Lower lobe of right lung (tissue), 2 donors: ENCODE data around the gene LHX4. TPM values are rescaled to one million over a fixed set of nuclear protein-coding genes. Genes with fewer than 3 reads are reported as not detected.

Source experiments
- ATAC-seq, 2 donors: fragments of 200-7000 bp; cut with Tn5 transposase; one replicate each; pipeline ENCODE4 v1.9.1; 2020 to 2022; ENCODE audit warnings: mild to moderate bottlenecking in 2 of 2, moderate library complexity in 2 of 2
- DNase-seq: peaks from one replicate; pipeline ENCODE4 v3.0.0-alpha.2; 2020
- H3K27ac ChIP-seq: fragments of 200-600 bp; one replicate; pipeline ENCODE4 v1.8.0; 2022
- H3K27me3 ChIP-seq: fragments of 200-600 bp; one replicate; pipeline ENCODE4 v1.8.0; 2022; ENCODE audit warnings: low read depth
- H3K36me3 ChIP-seq: fragments of 200-600 bp; one replicate; pipeline ENCODE4 v1.8.0; 2022; ENCODE audit warnings: mild to moderate bottlenecking
- H3K4me1 ChIP-seq: fragments of 200-600 bp; one replicate; pipeline ENCODE4 v1.8.0; 2022
- H3K4me3 ChIP-seq: fragments of 200-600 bp; one replicate; pipeline ENCODE4 v1.8.0; 2022; ENCODE audit warnings: mild to moderate bottlenecking
- H3K9me3 ChIP-seq: fragments of 200-600 bp; one replicate; pipeline ENCODE4 v1.8.0; 2022
- CTCF ChIP-seq: fragments of 200-600 bp; IDR thresholded peaks from one replicate; pipeline ENCODE4 v1.8.0; 2022; ENCODE audit warnings: antibody characterized with exemption, mild to moderate bottlenecking
- intact Hi-C: fragments of 100-400 bp; cut with DNase I; formaldehyde crosslinking; loops from one replicate; pipeline ENCODE4 v1.11.0; 2022
- total RNA-seq: library from RNA; stranded (reverse); fragmentation: NEBNext Ultra II Directional; extraction: Animal tissue kit (Norgen Biotek cat#: 25700); gene quantifications from one replicate; pipeline ENCODE4 v1.2.1, GENCODE V29; 2021
- donor health status: DM: no; HTN: yes; CAD: no; lungs with severe emphysema.

The LHX4 gene
- total RNA-seq, 1 donor from 2014 or later = not detected

- no peaks in the 10 kb centered on the region for H3K4me1 ChIP-seq
- no peak overlapping the region for H3K27ac ChIP-seq
- TF ChIP-seq CTCF = no peak
- H3K36me3 ChIP-seq = no peaks in the 10 kb centered on the region
- H3K9me3 ChIP-seq = no peaks in the 10 kb centered on the region
- intact Hi-C loops = no loop called here
- H3K27me3 ChIP-seq = no peaks in the 10 kb centered on the region
- no peak overlapping the region for H3K4me3 ChIP-seq
- ATAC-seq = no peak
- no peak for DNase-seq
Observed at GRCh38 chr1:180299479-180300221, 69.6 kb downstream of the LHX4 start.

- no peak for TF ChIP-seq CTCF
- intact Hi-C loops = no loop called here
- peaks cover 4% of the 10 kb centered on the region for H3K9me3 ChIP-seq
- H3K36me3 ChIP-seq = no peaks in the 10 kb centered on the region
- no peak for ATAC-seq
- no peak overlapping the region for H3K27ac ChIP-seq
- H3K4me1 ChIP-seq = no peaks in the 10 kb centered on the region
- no peaks in the 10 kb centered on the region for H3K27me3 ChIP-seq
- DNase-seq = no peak
- no peak overlapping the region for H3K4me3 ChIP-seq
Observed at GRCh38 chr1:180301135-180301742, 71.2 kb downstream of the LHX4 start.

GRCh38 chr1:180309338-180309737 is 79.3 kb downstream of the LHX4 start:
- Histone ChIP-seq H3K4me3 (no peak overlapping the region), H3K4me1 (no peaks in the 10 kb centered on the region), H3K27ac (no peak overlapping the region), H3K36me3 (peaks cover 8% of the 10 kb centered on the region), H3K27me3 (no peaks in the 10 kb centered on the region), H3K9me3 (peaks cover 4% of the 10 kb centered on the region)
- DNase-seq = no peak
- no peak for TF ChIP-seq CTCF
- ATAC-seq = no peak
- intact Hi-C loops = no loop called here

GRCh38 chr1:180310095-180310494 is 80.0 kb downstream of the LHX4 start:
- intact Hi-C loops = no loop called here
- DNase-seq (no peak), ATAC-seq (no peak)
- no peak overlapping the region for H3K27ac ChIP-seq
- peaks cover 8% of the 10 kb centered on the region for H3K36me3 ChIP-seq
- no peaks in the 10 kb centered on the region for H3K27me3 ChIP-seq
- no peak for TF ChIP-seq CTCF
- peaks cover under 1% of the 10 kb centered on the region for H3K9me3 ChIP-seq
- H3K4me3 ChIP-seq = no peak overlapping the region
- no peaks in the 10 kb centered on the region for H3K4me1 ChIP-seq

GRCh38 chr1:180311011-180311730 is 81.1 kb downstream of the LHX4 start:
- Histone ChIP-seq H3K4me1 (no peaks in the 10 kb centered on the region), H3K9me3 (no peaks in the 10 kb centered on the region), H3K4me3 (no peak overlapping the region), H3K27ac (no peak overlapping the region), H3K27me3 (no peaks in the 10 kb centered on the region), H3K36me3 (peaks cover 8% of the 10 kb centered on the region)
- DNase-seq (no peak), ATAC-seq (no peak)
- intact Hi-C loops = no loop called here
- TF ChIP-seq CTCF = no peak
